Adrenal gland (tissue), 12 donors: ENCODE results near the gene NAT8L. TPM values are rescaled to one million over a fixed set of nuclear protein-coding genes. Genes with fewer than 3 reads are reported as not detected.
A peak's percentile ranks its signal among the peaks of the same experiment; 100 is the strongest.

ENCODE experiments used
- DNase-seq, 7 donors: peaks; one replicate each; pipeline ENCODE4 v3.0.0-alpha.2; 2019 to 2020
- H3K27ac ChIP-seq, 5 donors: fragments of 200-600 bp; sonication (generic) in 4 of 5; 1 replicate in 3 of 5; 2 replicates in 2 of 5; pipeline versions ENCODE4 v1.5.1 to v1.8.0; 2016 to 2020; ENCODE audit warnings: mild to moderate bottlenecking in 1 of 5
- H3K27me3 ChIP-seq: fragments of 200-600 bp; 2 replicates; pipeline ENCODE4 v1.8.0; 2021
- H3K36me3 ChIP-seq, 2 donors: fragments of 200-600 bp; replicated peaks in 1 of 2; 1 replicate in 1 of 2; 2 replicates in 1 of 2; pipeline versions ENCODE4 v1.5.1 to v1.8.0; 2018 to 2022
- H3K4me1 ChIP-seq, 2 donors: fragments of 200-600 bp; replicated peaks in 1 of 2; 1 replicate in 1 of 2; 2 replicates in 1 of 2; pipeline versions ENCODE4 v1.5.1 to v1.8.0; 2018 to 2021
- H3K4me3 ChIP-seq, 4 donors: fragments of 200-600 bp; sonication (generic) in 3 of 4; one replicate each; pipeline ENCODE4 v1.5.1; 2016 to 2018
- H3K9me3 ChIP-seq, 3 donors: fragments of 200-600 bp; sonication (generic) in 1 of 3; replicated peaks in 1 of 3; 1 replicate in 2 of 3; 2 replicates in 1 of 3; pipeline versions ENCODE4 v1.5.1 to v1.8.0; 2016 to 2021
- CTCF ChIP-seq, 6 experiments: fragments of 450-650 bp in 4 of 6; fragments of 200-600 bp in 2 of 6; sonication (generic) in 1 of 6; IDR thresholded peaks; 1 replicate in 5 of 6; 2 replicates in 1 of 6; pipeline versions ENCODE4 v1.5.1 to v1.8.0; 2016 to 2021; ENCODE audit warnings: antibody characterized with exemption in 6 of 6, mild to moderate bottlenecking in 2 of 6, moderate library complexity in 1 of 6
- POLR2A ChIP-seq, 2 donors: fragments of 450-650 bp; IDR thresholded peaks; one replicate each; pipeline ENCODE4 v1.6.1; 2017; ENCODE audit warnings: antibody characterized with exemption in 2 of 2, mild to moderate bottlenecking in 2 of 2, moderate library complexity in 1 of 2
- WGBS, 4 donors: extraction: QIAGEN DNeasy Blood & Tissue Kit in 2 of 4; methylation state at CpG; one replicate each; pipeline versions ENCODE4 v1.1.5 to v1.1.7; 2013 to 2017; 5-methylcytosine and 5-hydroxymethylcytosine counted together
- intact Hi-C, 2 donors: fragments of 100-400 bp; cut with DNase I; formaldehyde crosslinking; loops; one replicate each; pipeline versions ENCODE4 v1.14.1 to v1.15.0; 2022 to 2023
- polyA plus RNA-seq, 3 donors: library from polyadenylated mRNA; stranded (reverse); fragments of 200-250 nt in 2 of 3; fragments of 350-450 nt in 1 of 3; fragmentation: Illumina TruSeq in 1 of 3; extraction: RNeasy Lipid Tissue Mini Kit (QIAGEN cat#74804) in 1 of 3; gene quantifications; one replicate each; pipeline ENCODE4 v1.2.3, GENCODE V29; 2013 to 2014
- total RNA-seq, 9 donors: library from RNA; depleted of rRNA in 4 of 9; stranded (reverse); fragments of >200 nt in 4 of 9; fragments of 120-200 nt in 1 of 9; fragmentation: NEBNext Ultra II Directional in 1 of 9; extraction: Animal tissue kit (Norgen Biotek cat#: 25700) in 1 of 9; gene quantifications; one replicate each; pipeline versions ENCODE4 v1.1.0 to v1.2.4, GENCODE V29; 2013 to 2023
- donor health status: healthy with polysubstance abuse.
- donor health status: Bipolar disorder and iron deficiency.
- donor health status: DM: yes; HTN: yes; CAD: no.
- donor health status: DM: no; HTN: no; CAD: no.
- donor health status: DM: no; HTN: no; CAD: no.
- donor health status: DM: yes; HTN: yes; CAD: no.

NAT8L gene
- total and polyA plus RNA-seq, 12 donors = 0.18 to 1.6 (median 0.49) TPM

GRCh38 chr4:2049811-2050210, 9.3 kb upstream of the NAT8L start:
- Histone ChIP-seq H3K27ac (no peak overlapping the region), H3K27me3 (peaks cover 15% of the 10 kb centered on the region), H3K4me1 (no peaks in the 10 kb centered on the region), H3K9me3 (no peaks in the 10 kb centered on the region), H3K4me3 (no peak overlapping the region), H3K36me3 (no peaks in the 10 kb centered on the region)
- TF ChIP-seq CTCF (IDR thresholded peaks at IDR 0.05) (no peak), POLR2A (IDR thresholded peaks at IDR 0.05) (no peak)
- intact Hi-C loops = no loop called here
- WGBS, 4 donors = 82 to 94% (median 90%) methylated on average over 6 to 7 of the region's 7 CpGs
- peak in 2 of 7 donors; percentile 1 to 6 for DNase-seq

GRCh38 chr4:2051086-2051485, 8.0 kb upstream of the NAT8L start:
- Histone ChIP-seq H3K36me3 (no peaks in the 10 kb centered on the region), H3K4me1 (no peaks in the 10 kb centered on the region), H3K27ac (no peak overlapping the region), H3K9me3 (no peaks in the 10 kb centered on the region), H3K4me3 (no peak overlapping the region), H3K27me3 (peaks cover 15% of the 10 kb centered on the region)
- TF ChIP-seq POLR2A (IDR thresholded peaks at IDR 0.05) (no peak), CTCF (IDR thresholded peaks at IDR 0.05) (no peak)
- intact Hi-C loops = no loop called here
- 72 to 79% (median 75%) methylated on average over 9 to 10 of the region's 10 CpGs for WGBS, 4 donors
- peak in 2 of 7 donors; percentile 8 to 15 for DNase-seq

- WGBS, 4 donors = 67 to 77% (median 75%) methylated on average over 6 of the region's 6 CpGs
- DNase-seq = no peak
- no peak for TF ChIP-seq POLR2A (IDR thresholded peaks at IDR 0.05)
- TF ChIP-seq CTCF (IDR thresholded peaks at IDR 0.05) = no peak
These were observed 4.9 kb upstream of the NAT8L start for GRCh38 chr4:2054217-2054616.

DNA sequence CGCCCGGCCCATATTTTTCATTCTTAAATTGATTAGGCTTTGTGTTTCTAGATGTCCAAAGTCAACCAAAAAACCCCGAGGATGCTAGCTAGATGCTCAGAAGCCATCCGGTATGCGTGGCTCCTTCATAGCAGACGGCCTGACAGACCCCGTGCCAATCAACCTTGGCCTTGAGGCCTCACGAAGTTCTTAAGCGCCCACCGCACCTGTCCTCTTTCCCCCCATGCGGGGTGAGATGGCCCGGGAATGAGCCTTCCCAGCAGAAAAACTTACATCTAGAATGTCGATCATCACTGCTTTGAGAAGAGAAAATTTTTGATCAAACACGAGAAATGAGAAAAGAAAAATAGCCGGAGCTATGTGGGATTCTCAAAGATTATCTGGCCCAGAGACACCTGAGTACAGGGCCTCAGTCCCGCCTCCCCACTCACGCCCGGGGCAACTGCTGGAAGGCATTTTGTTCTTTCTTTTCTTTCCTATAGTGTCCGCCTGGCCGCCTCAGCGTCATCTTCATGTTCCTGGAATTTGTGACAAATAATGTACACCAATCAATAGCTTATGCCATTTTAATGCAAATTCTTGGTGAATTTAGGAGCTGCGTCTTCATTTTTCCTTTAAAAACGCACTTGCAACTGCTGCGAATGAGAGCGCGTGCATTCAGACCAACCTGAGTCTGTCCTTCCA, 1.6 kb upstream of the NAT8L start:
- peaks cover 33% of the 10 kb centered on the region for H3K27me3 ChIP-seq
- DNase-seq = peak in 1 of 7 donors; percentile 3
- no peak overlapping the region for H3K4me3 ChIP-seq
- intact Hi-C loops = no loop called here
- no peak overlapping the region for H3K27ac ChIP-seq
- H3K4me1 ChIP-seq = no peaks in the 10 kb centered on the region
- 80 to 86% (median 81%) methylated on average over 26 of the region's 26 CpGs for WGBS, 4 donors
- TF ChIP-seq CTCF (IDR thresholded peaks at IDR 0.05) (no peak), POLR2A (IDR thresholded peaks at IDR 0.05) (no peak)
- no peaks in the 10 kb centered on the region for H3K36me3 ChIP-seq
- H3K9me3 ChIP-seq = no peaks in the 10 kb centered on the region

More at GRCh38 chr4:2054217-2054616, 4.9 kb upstream of the NAT8L start:
- no peak overlapping the region for H3K27ac ChIP-seq
- H3K9me3 ChIP-seq = no peaks in the 10 kb centered on the region
- no peaks in the 10 kb centered on the region for H3K4me1 ChIP-seq
- no peaks in the 10 kb centered on the region for H3K36me3 ChIP-seq
- peaks cover 22% of the 10 kb centered on the region for H3K27me3 ChIP-seq
- intact Hi-C loops = no loop called here
- no peak overlapping the region for H3K4me3 ChIP-seq
